Keratinocyte (primary cell): ENCODE results near the gene DSCAM. TPM values are rescaled to one million over a fixed set of nuclear protein-coding genes. Genes with fewer than 3 reads are reported as not detected.
A peak's percentile ranks its signal among the peaks of the same experiment; 100 is the strongest.

ENCODE experiments used
- DNase-seq: peaks from one replicate; pipeline ENCODE4 v3.0.0-alpha.2; 2011; ENCODE audit warnings: low read depth, missing footprints, low spot score
- FAIRE-seq: peaks from 2 replicates; lab custom pipeline; 2011; peaks lifted over from hg19 to GRCh38; lab: Jason Lieb, UNC
- H2AFZ ChIP-seq: 2 replicates; pipeline ENCODE4 v1.6.0; 2012; ENCODE audit warnings: low read length, control low read depth, inconsistent platforms; ENCODE audit not compliant: control insufficient read depth
- H3K27ac ChIP-seq: 2 replicates; pipeline ENCODE4 v1.5.1; 2011; ENCODE audit warnings: low read length; ENCODE audit not compliant: control insufficient read depth, insufficient read depth
- H3K27me3 ChIP-seq: 3 replicates; pipeline ENCODE4 v1.6.0; 2011; ENCODE audit warnings: low read length; ENCODE audit not compliant: control insufficient read depth, insufficient read depth; ENCODE audit errors: extremely low read depth
- H3K36me3 ChIP-seq, 2 experiments: 2 replicates in 1 of 2; 3 replicates in 1 of 2; pipeline ENCODE4 v1.5.1; 2011; ENCODE audit warnings: low read length in 2 of 2, mild to moderate bottlenecking in 1 of 2; ENCODE audit not compliant: control insufficient read depth in 2 of 2, insufficient read depth in 2 of 2; ENCODE audit errors: extremely low read depth in 1 of 2
- H3K4me1 ChIP-seq: 3 replicates; pipeline ENCODE4 v1.5.1; 2011; ENCODE audit warnings: low read length; ENCODE audit not compliant: control insufficient read depth, insufficient read depth; ENCODE audit errors: extremely low read depth
- H3K4me2 ChIP-seq: 3 replicates; pipeline ENCODE4 v1.6.0; 2011; ENCODE audit warnings: low read depth, low read length; ENCODE audit not compliant: control insufficient read depth, insufficient read depth; ENCODE audit errors: extremely low read depth
- H3K4me3 ChIP-seq, 3 experiments: fragments of 200-600 bp in 1 of 3; sonication (generic) in 1 of 3; 2 replicates in 2 of 3; 3 replicates in 1 of 3; pipeline ENCODE4 v1.5.1; 2011 to 2016; ENCODE audit warnings: low read length in 3 of 3, mild to moderate bottlenecking in 3 of 3, control low read depth in 2 of 3, inconsistent platforms in 1 of 3, low read depth in 1 of 3, mixed read lengths in 1 of 3, mixed run types in 1 of 3, moderate library complexity in 1 of 3; ENCODE audit not compliant: control insufficient read depth in 2 of 3, insufficient read depth in 2 of 3; ENCODE audit errors: extremely low read depth in 1 of 3
- H3K79me2 ChIP-seq: 2 replicates; pipeline ENCODE4 v1.6.0; 2012; ENCODE audit warnings: low read length; ENCODE audit not compliant: control insufficient read depth, insufficient read depth
- H3K9ac ChIP-seq: 3 replicates; pipeline ENCODE4 v1.6.0; 2011; ENCODE audit warnings: low read length; ENCODE audit not compliant: control insufficient read depth, insufficient read depth; ENCODE audit errors: extremely low read depth
- H3K9me1 ChIP-seq: 3 replicates; pipeline ENCODE4 v1.6.0; 2011; ENCODE audit warnings: low read length; ENCODE audit not compliant: control insufficient read depth, insufficient read depth; ENCODE audit errors: extremely low read depth
- H3K9me3 ChIP-seq: 2 replicates; pipeline ENCODE4 v1.5.1; 2012; ENCODE audit warnings: low read depth, low read length; ENCODE audit not compliant: control insufficient read depth
- H4K20me1 ChIP-seq: 3 replicates; pipeline ENCODE4 v1.6.0; 2011; ENCODE audit warnings: low read length; ENCODE audit not compliant: control insufficient read depth, insufficient read depth; ENCODE audit errors: extremely low read depth
- EZH2 ChIP-seq: IDR thresholded peaks from one replicate; pipeline ENCODE4 v1.6.1; 2012; ENCODE audit warnings: inconsistent platforms, mild to moderate bottlenecking, low read length, moderate library complexity
- dilution Hi-C: fragments of 300-500 bp; cut with MboI; formaldehyde crosslinking; loops from one replicate; pipeline ENCODE4 v1.7.0; 2020; ENCODE audit warnings: low sequenced_read_pairs; ENCODE audit not compliant: extremely low pct_ligation_motif_present
- polyA plus RNA-seq, 5 experiments: library from polyadenylated mRNA; depleted of rRNA in 3 of 5; stranded (reverse) in 3 of 5; stranded (forward) in 1 of 5; unstranded in 1 of 5; fragments of >200 nt; gene quantifications; 1 replicate in 1 of 5; 2 replicates in 3 of 5; 3 replicates in 1 of 5; pipeline versions ENCODE4 v1.2.1 to v1.2.3, GENCODE V29; 2011 to 2012; ENCODE audit warnings: missing spikeins in 2 of 5, low read depth in 1 of 5, low replicate concordance in 1 of 5
- TF ChIP-seq, protein P1 (sequence below), 3 experiments: IDR thresholded peaks in 1 of 3; conservative IDR thresholded peaks in 1 of 3; optimal IDR thresholded peaks in 1 of 3; 2 replicates in 2 of 3; 3 replicates in 1 of 3; pipeline versions ENCODE3 to v1.5.1; 2011; ENCODE audit warnings: low read length in 3 of 3, mild to moderate bottlenecking in 3 of 3, moderate library complexity in 2 of 3, control low read depth in 1 of 3, inconsistent platforms in 1 of 3; ENCODE audit not compliant: insufficient read depth in 2 of 3; ENCODE audit errors: extremely low read depth in 1 of 3

The DSCAM gene
- polyA plus RNA-seq, 1 donor (not counting 4 experiments of a cell fraction or from before 2014, with no cell fraction given), result 2.1 TPM

DNA sequence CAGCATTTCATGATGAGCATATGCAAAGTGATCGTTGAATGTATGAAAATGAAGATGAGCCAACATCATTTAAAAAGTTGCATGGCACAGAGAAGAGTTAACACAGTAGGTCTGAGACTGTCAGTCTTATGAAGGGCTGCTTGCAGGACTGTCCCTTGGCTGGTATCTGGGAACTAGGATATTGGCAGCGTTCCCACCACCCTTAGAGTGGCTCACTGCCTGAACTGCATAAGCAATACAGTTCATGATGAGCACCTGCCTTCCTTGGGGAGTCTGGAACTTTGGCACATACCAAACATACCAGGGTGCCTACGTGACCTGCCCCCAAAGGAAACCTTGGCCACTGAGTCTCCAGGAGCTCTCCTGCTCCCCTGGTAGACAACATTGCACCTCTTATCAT lies 161.8 kb downstream of the DSCAM start:
- H3K9ac ChIP-seq, result no peak overlapping the region
- no peak overlapping the region for H3K27ac ChIP-seq
- H4K20me1 ChIP-seq, result no peaks in the 10 kb centered on the region
- H3K9me1 ChIP-seq, result no peaks in the 10 kb centered on the region
- no peaks in the 10 kb centered on the region for H3K36me3 ChIP-seq
- H3K27me3 ChIP-seq, result no peaks in the 10 kb centered on the region
- H3K4me3 ChIP-seq, result no peak overlapping the region
- no peaks in the 10 kb centered on the region for H3K9me3 ChIP-seq
- H3K79me2 ChIP-seq, result no peaks in the 10 kb centered on the region
- DNase-seq (peak; percentile 56), FAIRE-seq (peak; percentile 59)
- no peak for TF ChIP-seq EZH2
- TF ChIP-seq, protein P1, sequence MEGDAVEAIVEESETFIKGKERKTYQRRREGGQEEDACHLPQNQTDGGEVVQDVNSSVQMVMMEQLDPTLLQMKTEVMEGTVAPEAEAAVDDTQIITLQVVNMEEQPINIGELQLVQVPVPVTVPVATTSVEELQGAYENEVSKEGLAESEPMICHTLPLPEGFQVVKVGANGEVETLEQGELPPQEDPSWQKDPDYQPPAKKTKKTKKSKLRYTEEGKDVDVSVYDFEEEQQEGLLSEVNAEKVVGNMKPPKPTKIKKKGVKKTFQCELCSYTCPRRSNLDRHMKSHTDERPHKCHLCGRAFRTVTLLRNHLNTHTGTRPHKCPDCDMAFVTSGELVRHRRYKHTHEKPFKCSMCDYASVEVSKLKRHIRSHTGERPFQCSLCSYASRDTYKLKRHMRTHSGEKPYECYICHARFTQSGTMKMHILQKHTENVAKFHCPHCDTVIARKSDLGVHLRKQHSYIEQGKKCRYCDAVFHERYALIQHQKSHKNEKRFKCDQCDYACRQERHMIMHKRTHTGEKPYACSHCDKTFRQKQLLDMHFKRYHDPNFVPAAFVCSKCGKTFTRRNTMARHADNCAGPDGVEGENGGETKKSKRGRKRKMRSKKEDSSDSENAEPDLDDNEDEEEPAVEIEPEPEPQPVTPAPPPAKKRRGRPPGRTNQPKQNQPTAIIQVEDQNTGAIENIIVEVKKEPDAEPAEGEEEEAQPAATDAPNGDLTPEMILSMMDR (optimal IDR thresholded peaks at IDR 0.05 in 1 of 3, IDR thresholded peaks at IDR 0.05 in 1 of 3, conservative IDR thresholded peaks at IDR 0.05 in 1 of 3; ENCODE audit: extremely low read depth in 1 of 3, insufficient read depth in 2 of 3, low read length in 3 of 3), result no peak
- H3K4me1 ChIP-seq, result peaks cover 5% of the 10 kb centered on the region
- H2AFZ ChIP-seq, result no peak overlapping the region
- dilution Hi-C loops, result no loop called here
- H3K4me2 ChIP-seq, result no peak overlapping the region

DNA sequence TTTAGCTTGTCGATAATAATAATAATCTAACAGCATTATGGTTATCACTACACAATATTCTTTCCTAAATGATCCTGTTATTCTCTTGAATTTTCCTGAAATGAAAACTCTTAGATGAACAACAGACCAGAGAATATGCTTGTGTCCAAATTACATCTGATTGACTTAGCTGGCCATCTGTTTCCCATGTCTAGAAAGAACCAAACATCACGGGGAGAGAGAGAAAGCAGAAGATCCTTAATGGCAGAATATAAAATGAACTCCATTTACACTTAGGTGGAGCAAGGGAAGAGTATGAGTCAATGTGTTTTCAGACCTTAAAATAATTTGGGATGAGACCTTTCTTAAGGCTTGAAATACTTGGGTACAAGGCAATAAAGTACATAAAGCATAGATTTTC lies 162.2 kb downstream of the DSCAM start:
- Histone ChIP-seq H3K9ac (no peak overlapping the region), H3K9me1 (no peaks in the 10 kb centered on the region), H3K4me3 (no peak overlapping the region), H3K4me2 (no peak overlapping the region), H3K79me2 (no peaks in the 10 kb centered on the region), H4K20me1 (no peaks in the 10 kb centered on the region), H2AFZ (no peak overlapping the region), H3K27me3 (no peaks in the 10 kb centered on the region), H3K4me1 (peaks cover 5% of the 10 kb centered on the region), H3K27ac (no peak overlapping the region), H3K9me3 (no peaks in the 10 kb centered on the region), H3K36me3 (no peaks in the 10 kb centered on the region)
- TF ChIP-seq EZH2, result no peak
- TF ChIP-seq, protein P1 (optimal IDR thresholded peaks at IDR 0.05 in 1 of 3, IDR thresholded peaks at IDR 0.05 in 1 of 3, conservative IDR thresholded peaks at IDR 0.05 in 1 of 3; ENCODE audit: extremely low read depth in 1 of 3, insufficient read depth in 2 of 3, low read length in 3 of 3), result no peak
- dilution Hi-C loops, result no loop called here
- no peak for FAIRE-seq
- DNase-seq, result no peak
